Femur (tissue), 1 donor: ENCODE results near the gene STAM2.
"Not testable (repeated sequence)": the region's sequence is repeated elsewhere in the genome, so short reads cannot be mapped to it uniquely, and the experiment has no call there.

Source experiments
- DNase-seq: peaks from one replicate; pipeline ENCODE4 v3.0.0-alpha.2; 2017

The STAM2 gene

DNA sequence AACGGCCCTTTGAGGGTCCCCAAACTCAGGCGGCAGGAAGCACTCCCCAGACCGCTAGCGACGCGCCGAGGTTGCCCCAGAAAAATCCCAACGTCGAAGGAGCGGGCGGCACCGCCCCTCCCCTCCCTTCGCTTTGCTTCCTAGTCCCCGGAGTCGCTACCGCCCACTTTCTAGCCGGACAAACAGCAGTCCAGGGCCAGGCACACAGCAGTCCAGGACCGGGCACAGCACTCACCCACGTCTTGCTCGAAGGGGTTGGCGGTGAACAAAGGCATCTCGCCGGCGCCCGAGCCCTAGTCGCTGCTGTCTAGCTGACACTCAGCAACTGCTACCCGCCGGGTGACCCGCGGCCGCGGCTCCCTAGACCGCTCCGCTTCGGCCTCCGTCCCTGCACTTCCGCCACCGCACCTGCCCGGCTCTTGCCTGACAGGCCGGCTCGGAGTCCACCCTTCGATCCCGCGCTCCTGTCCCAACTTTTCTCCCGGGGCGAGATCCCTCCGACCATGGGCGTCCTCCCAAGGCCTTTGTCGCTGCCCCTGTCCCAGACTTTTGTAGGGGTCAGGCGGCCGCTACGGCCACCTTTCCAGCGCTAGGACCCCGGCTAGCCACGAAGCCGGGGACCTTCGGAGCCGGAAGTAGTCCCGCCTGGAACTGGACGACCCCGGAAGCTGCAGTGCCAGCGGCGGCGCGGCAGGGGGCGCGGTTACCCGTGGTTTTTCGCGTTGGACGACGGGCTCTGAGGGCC is at the start of gene STAM2:
STAM2 (minus strand) TSS at position 396 of the 745 bp plus-strand sequence; CDS start at position 275, 121 bp downstream.
- DNase-seq = peak; percentile 97

DNA sequence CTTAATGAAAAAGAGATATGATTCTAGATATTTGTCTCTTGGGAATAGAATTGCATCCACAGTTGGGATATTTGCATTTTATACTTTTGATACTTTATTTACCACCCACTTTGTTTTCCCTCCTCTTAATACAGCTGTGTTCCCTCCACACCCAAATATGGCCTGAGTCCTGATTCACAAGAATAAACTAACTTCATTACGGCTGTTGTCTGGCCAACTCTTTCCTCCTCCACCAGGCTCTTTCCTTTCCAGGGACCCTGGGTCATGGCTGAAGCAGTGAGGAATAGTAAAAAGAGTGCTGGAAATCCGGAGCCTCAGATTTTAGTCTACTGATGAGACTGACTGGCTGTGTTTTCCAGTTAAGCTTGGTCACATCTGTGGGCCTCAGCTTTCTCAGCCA is 48.4 kb upstream of the STAM2 start:
- DNase-seq = peak; percentile 55

DNA sequence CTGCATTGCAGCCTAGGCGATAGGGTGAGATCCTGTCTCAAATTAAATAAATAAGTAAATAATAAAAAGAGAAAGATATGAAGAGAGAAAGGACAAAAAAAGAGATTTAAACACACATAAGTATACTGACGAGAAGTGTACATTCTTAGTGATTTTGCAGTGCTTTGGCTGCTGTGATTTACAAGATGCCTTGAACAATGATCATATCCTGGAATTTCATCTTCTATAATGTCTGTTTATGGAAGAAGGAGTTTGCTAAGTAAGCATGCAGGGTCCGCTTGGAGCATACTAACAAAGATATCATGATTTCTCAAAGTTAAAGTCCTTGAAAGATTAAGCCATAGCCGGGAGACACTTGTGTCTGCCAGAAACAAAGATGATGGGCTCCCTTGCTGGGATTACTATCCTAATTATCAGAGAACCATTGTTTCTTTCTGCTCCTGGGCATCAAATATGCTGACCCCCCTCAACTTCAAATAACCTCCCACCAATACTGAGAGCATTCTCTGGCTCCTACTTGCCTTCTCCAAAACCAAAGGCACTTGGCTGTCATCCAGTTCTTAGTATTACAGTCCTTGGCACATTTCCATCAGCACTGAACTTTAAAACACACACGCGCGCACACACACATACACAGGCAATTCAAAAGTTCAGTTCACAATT is 47.5 kb upstream of the STAM2 start:
- peak; percentile 70 for DNase-seq

DNA sequence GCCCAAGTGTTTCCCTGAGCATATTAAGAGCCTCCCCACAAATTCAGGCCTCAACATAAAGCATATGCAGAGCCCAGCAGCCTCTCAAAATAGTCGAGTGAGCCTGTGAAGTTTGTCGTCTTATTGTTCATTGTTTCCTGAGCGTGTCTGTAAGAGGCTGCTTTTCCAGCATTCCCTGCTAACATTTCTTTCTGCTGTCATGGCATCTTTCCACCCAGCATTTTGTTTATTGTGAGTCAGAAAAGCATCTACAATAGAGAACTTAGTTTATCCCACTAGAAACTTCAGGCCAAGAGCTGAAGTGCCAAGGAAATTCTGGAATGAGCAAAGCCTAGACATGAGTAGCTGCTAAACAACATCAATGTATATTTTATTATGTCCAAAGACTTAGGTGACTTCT is 46.3 kb upstream of the STAM2 start:
- peak; percentile 40 for DNase-seq

DNA sequence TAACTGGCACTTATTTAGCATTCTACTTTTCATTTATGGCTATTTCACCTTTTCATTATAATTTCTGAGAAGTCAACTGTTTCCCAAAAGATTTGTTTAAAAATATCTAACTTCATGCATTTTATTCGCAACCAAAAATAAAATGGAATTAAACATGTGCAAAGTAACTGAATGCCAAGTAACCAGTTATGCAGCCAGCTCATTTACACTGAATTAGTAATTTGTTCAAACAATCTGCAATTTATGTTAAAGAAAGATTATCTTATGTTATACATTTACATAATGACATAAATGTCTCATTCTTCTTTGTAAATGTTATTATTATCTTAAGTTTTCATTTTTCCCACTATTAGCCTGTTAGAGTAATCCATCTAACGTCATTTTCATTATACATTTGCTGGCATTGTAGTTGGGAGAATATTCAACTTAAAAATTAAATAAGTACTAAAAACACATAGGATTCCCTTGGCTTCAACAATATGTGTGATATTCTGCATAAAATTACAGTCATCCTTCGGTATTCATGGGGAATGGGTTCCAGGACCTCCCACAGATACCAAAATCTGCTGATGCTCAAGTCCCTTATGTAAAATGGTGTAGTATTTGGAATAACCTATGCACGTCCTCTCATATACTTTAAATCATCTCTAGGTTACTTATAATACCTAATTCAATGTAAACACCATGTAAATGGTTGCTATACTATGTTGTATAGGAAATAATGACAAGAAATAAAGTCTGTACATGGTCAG is 43.7 kb upstream of the STAM2 start:
- DNase-seq = no peak

DNA sequence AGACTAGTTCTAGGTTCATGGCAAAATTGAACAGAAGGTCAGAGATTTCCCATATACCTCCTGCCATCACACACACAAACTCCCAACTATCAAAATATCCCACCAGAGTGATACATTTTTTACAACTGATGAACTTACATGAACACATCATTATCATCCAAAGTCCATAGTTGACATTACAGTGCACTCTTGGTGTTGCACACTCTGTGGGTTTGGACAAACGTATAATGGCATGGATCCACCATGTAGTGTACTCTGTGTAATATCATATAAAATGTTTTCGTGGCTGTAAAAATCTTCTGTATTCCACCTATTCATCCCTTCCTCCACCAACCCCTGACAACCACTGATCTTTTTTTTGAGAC is 25.9 kb upstream of the STAM2 start:
- DNase-seq = no peak

DNA sequence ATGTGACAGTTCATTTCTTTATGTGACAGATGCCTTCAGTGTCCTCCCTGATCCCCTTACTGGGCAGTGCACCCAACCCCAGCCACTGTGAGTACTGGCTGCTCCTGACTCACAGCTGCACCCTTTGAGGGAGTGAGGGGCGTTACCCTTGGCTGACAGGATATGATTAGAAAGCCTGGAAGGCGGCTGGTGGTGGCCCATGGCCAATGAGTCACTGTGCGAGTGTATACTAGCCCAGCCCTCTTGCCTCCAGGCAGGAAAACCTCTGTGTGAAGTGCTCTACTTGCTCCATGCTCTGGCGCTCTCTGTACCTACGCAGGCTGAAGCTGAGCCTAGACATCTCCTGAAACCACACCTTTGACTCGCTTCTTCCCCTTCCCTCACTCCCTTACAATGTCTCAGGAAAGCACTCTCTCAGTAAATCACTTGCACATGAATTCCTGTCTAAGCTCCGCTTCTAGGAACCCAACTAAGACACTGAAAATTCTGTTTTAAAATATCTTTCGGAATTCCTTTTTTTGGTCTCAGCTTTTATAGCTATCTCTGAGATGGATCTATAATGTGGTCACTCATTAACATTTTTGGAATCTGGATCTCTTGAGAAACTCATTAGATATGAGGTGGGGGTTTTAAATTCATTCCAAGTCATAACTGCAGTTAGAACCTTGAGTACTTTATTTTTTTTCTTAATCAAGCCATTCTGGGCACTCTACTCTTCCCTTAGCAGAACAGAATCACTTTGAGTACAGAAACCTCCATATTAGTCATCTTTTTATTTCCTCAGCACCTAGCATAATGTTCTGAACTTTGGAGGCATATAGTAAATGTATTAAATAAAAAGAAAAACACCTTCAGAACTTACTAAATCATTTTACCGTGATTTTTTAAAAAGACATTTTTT is 25.3 kb upstream of the STAM2 start:
- DNase-seq = peak; percentile 53

DNA sequence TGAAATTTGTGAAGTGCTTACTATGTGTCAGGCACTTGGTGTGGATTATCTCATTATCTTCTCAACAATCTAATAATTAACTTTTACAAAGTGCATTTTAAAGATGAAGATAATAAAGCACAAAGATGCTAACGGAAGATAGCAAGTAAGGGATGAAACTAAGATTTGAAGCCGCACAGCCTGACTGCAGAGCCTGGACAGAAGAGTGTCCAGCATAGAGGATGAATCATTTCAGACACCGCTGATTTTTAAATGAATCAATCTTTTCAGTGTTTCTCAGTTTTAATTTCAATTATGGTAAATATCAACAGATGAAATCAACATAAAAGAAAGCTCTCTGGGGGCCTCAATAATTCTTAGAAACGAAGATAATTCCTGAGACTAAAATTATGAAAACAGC is 24.5 kb upstream of the STAM2 start:
- no peak for DNase-seq

DNA sequence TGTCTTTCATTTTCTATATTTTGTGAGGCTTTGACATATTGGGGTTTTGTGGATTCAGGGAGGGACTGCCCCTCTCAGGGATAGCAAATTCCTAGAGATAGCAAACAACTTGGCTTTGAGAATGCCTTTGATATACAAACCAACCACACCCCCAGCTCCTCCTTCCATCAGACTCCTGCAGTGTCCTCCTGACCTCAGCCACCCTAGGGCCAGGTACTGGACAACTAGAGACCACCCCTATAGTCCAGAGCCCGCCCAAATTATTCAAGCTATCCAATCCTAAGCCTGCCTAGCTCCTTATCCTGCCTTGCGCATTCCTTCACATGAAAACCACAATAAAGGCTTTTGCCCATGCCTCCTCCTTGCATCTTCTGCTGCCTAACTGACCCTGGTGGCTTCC is 22.9 kb upstream of the STAM2 start:
- no peak for DNase-seq

DNA sequence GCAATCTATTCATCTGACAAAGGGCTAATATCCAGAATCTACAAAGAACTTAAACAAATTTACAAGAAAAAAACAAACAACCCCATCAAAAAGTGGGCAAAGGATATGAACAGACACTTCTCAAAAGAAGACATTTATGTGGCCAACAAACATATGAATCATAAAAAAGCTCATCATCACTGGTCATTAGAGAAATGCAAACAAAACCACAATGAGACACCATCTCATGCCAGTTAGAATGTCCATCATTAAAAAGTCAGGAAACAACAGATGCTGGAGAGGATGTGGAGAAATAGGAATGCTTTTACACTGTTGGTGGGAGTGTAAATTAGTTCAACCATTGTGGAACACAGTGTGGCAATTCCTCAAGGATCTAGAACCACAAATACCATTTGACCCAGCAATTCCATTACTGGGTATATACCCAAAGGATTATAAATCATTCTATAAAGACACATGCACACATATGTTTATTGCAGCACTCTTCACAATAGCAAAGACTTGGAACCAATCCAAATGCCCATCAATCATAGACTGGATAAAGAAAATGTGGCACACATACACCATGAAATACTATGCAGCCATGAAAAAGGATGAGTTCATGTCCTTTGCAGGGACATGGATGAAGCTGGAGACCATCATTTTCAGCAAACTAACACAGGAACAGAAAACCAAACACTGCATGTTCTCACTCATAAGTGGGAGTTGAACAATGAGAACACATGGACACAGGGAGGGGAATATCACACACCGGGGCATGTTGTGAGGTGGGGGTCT is 22.1 kb upstream of the STAM2 start:
- DNase-seq = not testable (repeated sequence)

DNA sequence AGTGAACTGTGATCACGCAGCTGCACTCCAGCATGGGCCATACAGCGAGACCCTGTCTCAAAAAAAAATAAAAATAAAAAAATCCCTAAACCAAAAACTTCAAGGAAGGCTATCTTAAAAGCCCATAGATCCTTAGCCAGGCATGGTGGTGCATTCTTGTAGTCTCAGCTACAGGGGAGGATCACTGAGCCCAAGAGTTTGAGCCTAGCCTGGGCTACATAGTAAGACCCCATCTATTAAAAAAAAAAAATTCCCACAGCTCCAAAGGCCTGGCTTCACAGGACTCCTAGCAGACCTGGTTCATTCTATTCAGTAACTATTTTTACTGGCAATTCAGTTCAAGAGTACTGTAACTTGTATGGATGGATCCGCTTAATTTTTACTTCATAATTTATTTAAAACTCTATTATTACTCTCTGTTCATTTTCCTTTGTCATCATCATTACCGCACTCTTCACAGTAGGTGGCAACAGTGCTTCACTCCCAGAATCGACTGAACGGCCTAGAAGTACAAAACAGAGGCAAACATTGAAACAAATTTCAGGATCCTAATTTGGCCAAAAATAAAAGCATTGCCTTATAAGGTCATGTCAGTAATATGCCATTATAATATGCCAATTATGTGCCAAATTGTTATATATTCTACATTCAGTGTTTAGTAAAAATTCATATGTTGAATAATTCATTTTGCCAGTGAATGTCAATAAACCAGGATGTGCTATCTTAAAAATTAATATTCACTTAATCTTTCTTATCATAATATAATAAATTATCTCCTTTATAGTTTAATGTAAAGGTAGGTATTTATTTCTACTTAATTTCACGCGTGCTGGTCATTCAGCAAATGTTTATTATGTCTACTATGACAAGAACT is 14.3 kb upstream of the STAM2 start:
- DNase-seq = peak; percentile 70

DNA sequence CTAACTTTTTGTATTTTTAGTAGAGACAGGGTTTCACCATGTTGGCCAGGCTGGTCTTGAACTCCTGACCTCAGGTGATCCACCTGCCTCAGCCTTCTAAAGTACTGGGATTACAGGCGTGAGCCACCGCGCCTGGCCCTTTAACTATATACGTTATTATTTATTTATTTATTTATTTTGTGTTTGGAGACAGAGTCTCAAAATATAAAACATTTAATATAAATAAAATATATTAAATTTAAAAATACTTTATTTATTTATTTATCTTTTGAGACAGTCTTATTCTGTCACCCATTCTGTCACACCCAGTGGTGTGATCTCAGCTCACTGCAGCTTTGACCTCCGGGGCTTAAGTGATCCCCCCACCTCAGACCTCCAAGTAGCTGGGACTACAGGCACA is 11.2 kb upstream of the STAM2 start:
- DNase-seq = not testable (repeated sequence)

DNA sequence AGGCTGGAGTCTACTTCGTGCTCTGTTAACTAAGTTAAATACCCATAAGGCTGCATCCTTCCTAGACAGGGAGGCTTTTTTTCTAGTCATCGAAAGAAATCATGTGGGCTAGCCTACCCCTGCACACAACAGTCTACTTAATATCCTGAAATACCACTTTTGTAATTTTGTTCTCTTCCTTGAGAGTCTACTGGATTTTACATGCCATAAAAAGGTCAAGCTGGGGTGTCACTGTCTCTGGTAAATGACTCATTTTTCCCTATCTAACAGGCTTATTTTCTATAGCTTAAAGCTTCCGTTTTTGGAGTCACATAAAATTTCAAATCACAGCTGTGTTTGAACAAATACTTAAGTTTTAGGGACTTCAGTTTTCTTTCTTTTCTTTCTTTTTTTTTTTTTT is 10.7 kb upstream of the STAM2 start:
- no peak for DNase-seq

DNA sequence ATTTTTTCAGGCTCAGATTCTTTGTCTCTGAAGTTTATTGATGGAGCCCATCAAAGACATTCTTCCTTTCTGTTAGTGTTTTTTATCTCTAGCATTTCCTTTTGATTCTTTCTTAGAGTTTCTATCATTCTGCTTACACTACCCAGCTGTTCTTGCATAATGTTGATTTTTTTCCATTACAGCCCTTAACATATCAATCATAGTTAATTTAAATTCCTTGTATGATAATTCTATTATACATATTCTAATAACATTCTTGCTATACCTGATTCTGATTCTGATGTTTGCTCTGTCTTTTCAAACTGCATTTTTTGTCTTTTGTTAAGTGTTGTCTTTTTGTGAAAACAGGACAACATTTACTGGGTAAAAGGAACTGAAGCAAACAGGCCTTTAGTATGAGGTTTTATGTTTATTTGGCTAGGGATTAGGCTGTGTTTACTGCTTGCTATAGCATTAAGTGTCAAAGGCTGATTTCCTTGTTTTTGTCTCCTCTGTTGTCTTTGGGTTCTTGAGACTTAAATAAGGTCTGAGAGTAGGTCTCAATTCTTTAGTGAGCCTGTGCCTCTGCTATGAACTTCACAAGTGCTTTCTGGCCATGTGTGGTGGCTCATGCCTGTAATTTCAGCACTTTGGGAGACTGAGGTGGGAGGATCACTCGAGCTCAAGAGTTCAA is 8.0 kb upstream of the STAM2 start:
- no peak for DNase-seq

DNA sequence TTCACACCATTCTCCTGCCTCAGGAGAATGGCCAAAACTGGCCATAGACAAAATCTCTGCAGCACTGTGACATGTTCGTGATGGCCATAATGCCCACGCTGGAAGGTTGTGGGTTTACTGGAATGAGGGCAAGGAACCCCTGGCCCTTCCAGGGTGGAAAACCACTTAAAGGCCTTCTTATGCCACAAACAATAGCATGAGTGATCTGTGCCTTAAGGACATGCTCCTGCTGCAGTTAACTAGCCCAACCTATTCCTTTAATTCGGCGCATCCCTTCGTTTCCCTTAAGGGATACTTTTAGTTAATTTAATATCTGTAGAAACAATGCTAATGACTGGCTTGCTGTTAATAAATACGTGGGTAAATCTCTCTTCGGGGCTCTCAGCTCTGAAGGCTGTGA is 2.1 kb upstream of the STAM2 start:
- DNase-seq = not testable (repeated sequence)

DNA sequence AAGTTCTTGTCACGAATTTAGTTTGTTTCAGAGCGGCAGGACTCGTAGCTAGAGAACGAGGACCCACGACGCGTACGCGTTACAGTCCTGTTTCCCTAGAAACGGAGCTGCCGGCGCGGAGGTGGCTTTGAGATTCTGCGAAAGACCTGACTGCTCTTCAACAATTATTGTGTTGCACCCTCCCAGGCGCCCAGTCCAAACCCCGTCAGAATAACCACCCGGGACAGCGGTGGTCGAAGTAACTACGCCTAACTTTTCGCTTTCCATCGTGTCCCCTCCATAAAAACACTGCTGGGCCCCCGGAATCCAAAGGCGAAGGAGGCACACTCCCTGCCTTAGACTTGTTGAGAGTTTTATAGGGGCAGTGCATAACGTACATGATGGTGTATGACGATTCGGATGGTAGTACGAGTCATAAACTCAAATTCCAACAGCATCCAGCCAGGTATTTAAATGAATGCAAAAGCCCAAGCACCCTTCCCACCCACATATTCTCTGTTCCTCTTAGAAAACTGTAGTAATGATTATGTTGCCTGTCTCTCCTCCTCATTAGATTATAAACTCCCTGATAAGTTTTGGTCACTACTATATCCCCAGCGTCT is 651 bp upstream of the STAM2 start:
- DNase-seq = no peak

DNA sequence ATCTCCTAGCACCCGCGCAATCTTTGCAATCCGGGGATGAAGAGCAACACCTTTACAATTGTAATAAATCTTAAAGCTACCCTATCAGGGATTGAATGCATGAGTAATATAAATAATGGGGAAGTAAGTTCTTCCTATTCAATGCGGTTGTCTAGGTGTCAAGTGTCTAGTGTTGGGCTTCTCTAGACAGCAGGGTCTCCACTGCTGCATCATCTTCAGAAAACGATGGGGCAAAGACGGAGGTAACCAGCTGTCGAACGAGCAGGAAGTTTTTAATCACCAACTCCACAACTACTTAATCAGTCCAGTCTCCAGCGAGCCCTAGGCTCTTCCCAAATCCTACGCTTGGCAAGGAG is 573 bp downstream of the STAM2 start:
- no peak for DNase-seq

DNA sequence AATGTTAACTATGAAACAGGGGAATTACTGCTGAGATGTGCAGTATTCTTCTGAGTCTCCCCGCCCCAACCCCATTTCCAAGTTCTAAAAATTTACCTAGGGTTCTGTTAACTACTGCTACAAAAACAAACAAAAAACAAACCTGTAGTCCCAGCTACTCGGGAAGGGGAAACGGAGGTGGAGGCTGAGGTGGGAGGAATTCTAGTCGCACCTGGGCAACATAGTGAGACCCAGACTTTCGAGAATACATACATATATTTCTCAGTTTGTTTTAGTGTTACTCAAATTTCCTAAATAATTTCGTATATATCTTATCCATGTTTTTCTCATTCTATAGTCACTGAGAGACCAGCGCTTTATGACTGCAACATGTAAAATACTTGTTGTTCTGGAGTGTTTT is 989 bp downstream of the STAM2 start:
- DNase-seq = no peak

DNA sequence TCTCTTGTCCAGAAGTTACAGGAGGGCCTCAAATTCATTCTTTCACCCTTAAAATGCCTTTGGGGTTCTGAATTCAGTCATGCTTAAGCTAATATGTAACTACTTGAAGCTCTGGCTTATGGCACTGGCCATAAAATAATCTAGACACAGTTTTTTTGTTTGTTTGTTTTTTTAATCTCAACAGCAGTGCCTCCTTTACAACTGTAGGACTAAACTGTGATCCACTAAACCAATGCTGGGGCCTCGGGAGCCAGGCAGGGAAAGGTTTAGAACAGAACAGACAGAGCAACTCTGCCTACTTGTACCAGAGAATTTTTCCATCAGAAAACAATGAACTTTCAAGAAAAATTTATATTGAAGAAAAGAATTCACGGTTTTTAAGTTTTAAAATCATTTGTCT is 1.7 kb downstream of the STAM2 start:
- DNase-seq = no peak

DNA sequence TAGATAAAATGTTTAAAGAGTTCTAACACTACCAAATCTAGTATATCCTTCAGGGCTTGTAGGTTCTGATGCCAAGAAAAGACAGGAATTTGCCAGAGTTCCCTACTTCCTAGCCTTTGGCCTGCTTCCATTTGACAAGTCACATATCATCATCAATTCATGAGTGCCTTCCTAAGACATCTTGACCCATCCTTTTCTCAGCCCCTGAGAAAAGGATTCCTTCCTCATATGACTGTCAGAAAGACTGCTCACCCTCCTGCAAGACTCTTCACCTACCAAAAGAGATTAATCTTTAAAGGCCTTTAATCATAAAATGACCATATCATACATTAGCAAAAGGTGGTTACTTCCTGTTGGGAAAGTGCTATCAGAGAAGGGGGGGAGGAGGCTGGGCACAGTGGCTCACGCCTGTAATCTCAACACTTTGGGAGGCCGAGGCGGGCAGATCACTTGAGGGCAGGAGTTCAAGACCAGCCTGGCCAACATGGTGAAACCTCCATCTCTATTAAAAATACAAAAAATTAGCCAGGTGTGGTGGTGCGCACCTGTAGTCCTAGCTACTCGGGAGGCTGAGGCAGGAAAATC is 3.3 kb downstream of the STAM2 start:
- not testable (repeated sequence) for DNase-seq
